H9 (cell line): Measurements from ENCODE around the gene OR10H3. TPM values are rescaled to one million over a fixed set of nuclear protein-coding genes. Genes with fewer than 3 reads are reported as not detected.

Experiments
- DNase-seq: peaks from one replicate; pipeline ENCODE4 v3.0.0-alpha.2; 2017
- H2AFZ ChIP-seq: one replicate; pipeline ENCODE4 v1.6.1; 2013; ENCODE audit warnings: mild to moderate bottlenecking, low read length, control low read depth, moderate library complexity
- H2AK5ac ChIP-seq: 2 replicates; pipeline ENCODE4 v1.6.1; 2013; ENCODE audit warnings: low read length, control low read depth, mixed read lengths; ENCODE audit not compliant: insufficient read length
- H2BK120ac ChIP-seq: one replicate; pipeline ENCODE4 v1.6.1; 2013; ENCODE audit warnings: low read depth, mild to moderate bottlenecking, low read length, control low read depth, inconsistent platforms; ENCODE audit not compliant: poor library complexity, severe bottlenecking
- H2BK12ac ChIP-seq: 2 replicates; pipeline ENCODE4 v1.6.1; 2013; ENCODE audit warnings: low read length, control low read depth, mixed read lengths, low read depth; ENCODE audit not compliant: insufficient read length
- H2BK15ac ChIP-seq: 2 replicates; pipeline ENCODE4 v1.6.1; 2013; ENCODE audit warnings: low read depth, low read length, control low read depth
- H2BK20ac ChIP-seq: one replicate; pipeline ENCODE4 v1.6.1; 2013; ENCODE audit warnings: low read depth, mild to moderate bottlenecking, low read length, control low read depth, inconsistent platforms; ENCODE audit not compliant: poor library complexity, severe bottlenecking
- H2BK5ac ChIP-seq: 2 replicates; pipeline ENCODE4 v1.6.1; 2013; ENCODE audit warnings: low read length, control low read depth, mixed read lengths; ENCODE audit not compliant: insufficient read length
- H3K14ac ChIP-seq: 2 replicates; pipeline ENCODE4 v1.6.1; 2013; ENCODE audit warnings: low read length, control low read depth; ENCODE audit not compliant: insufficient read depth
- H3K18ac ChIP-seq: 2 replicates; pipeline ENCODE4 v1.6.1; 2013; ENCODE audit warnings: low read depth, mild to moderate bottlenecking, mixed read lengths, low read length, control low read depth; ENCODE audit not compliant: insufficient read length
- H3K23ac ChIP-seq: 2 replicates; pipeline ENCODE4 v1.6.1; 2013; ENCODE audit warnings: low read length, control low read depth, mixed read lengths, low read depth; ENCODE audit not compliant: insufficient read length
- H3K23me2 ChIP-seq: 2 replicates; pipeline ENCODE4 v1.6.1; 2013; ENCODE audit warnings: low read depth, mild to moderate bottlenecking, mixed read lengths, low read length, control low read depth; ENCODE audit not compliant: insufficient read length, poor library complexity, severe bottlenecking
- H3K27ac ChIP-seq: 2 replicates; pipeline ENCODE4 v1.5.1; 2013; ENCODE audit warnings: low read length, control low read depth, mixed read lengths, low read depth; ENCODE audit not compliant: insufficient read length
- H3K27me3 ChIP-seq: 2 replicates; pipeline ENCODE4 v1.6.1; 2013; ENCODE audit warnings: low read length, control low read depth, inconsistent platforms; ENCODE audit not compliant: insufficient read depth
- H3K4ac ChIP-seq: 2 replicates; pipeline ENCODE4 v1.6.1; 2013; ENCODE audit warnings: low read depth, mild to moderate bottlenecking, control low read depth, inconsistent platforms, low read length, moderate library complexity
- H3K4me1 ChIP-seq: 2 replicates; pipeline ENCODE4 v1.6.1; 2013; ENCODE audit warnings: low read length, control low read depth, inconsistent platforms; ENCODE audit not compliant: insufficient read depth
- H3K4me2 ChIP-seq: 2 replicates; pipeline ENCODE4 v1.6.1; 2013; ENCODE audit warnings: low read length, control low read depth, mixed read lengths; ENCODE audit not compliant: insufficient read length, insufficient read depth
- H3K56ac ChIP-seq: 2 replicates; pipeline ENCODE4 v1.6.1; 2013; ENCODE audit warnings: low read depth, mild to moderate bottlenecking, mixed read lengths, low read length, control low read depth; ENCODE audit not compliant: insufficient read length
- H3K79me1 ChIP-seq: 2 replicates; pipeline ENCODE4 v1.6.1; 2013; ENCODE audit warnings: low read depth, mild to moderate bottlenecking, moderate library complexity, low read length, control low read depth, inconsistent platforms; ENCODE audit not compliant: insufficient read depth, poor library complexity, severe bottlenecking
- H3K79me2 ChIP-seq: 2 replicates; pipeline ENCODE4 v1.6.1; 2013; ENCODE audit warnings: low read length, control low read depth, inconsistent platforms; ENCODE audit not compliant: insufficient read depth
- H3K9ac ChIP-seq: 2 replicates; pipeline ENCODE4 v1.6.1; 2013; ENCODE audit warnings: low read length, control low read depth, mixed read lengths; ENCODE audit not compliant: insufficient read length; ENCODE audit errors: extremely low read depth
- H3K9me3 ChIP-seq: one replicate; pipeline ENCODE4 v1.6.1; 2013; ENCODE audit warnings: low read depth, low read length, inconsistent platforms; ENCODE audit not compliant: control insufficient read depth
- H3T11ph ChIP-seq: one replicate; pipeline ENCODE4 v1.6.1; 2013; ENCODE audit warnings: mild to moderate bottlenecking, low read length, control low read depth, inconsistent platforms
- H4K20me1 ChIP-seq: one replicate; pipeline ENCODE4 v1.6.1; 2013; ENCODE audit not compliant: control insufficient read depth, insufficient read length, insufficient read depth
- H4K5ac ChIP-seq: 2 replicates; pipeline ENCODE4 v1.6.1; 2013; ENCODE audit warnings: low read depth, mild to moderate bottlenecking, mixed read lengths, low read length, control low read depth; ENCODE audit not compliant: insufficient read length
- H4K8ac ChIP-seq: replicated peaks from 2 replicates; pipeline ENCODE4 v1.6.1; 2013; ENCODE audit warnings: low read length, control low read depth, mixed read lengths, low read depth; ENCODE audit not compliant: insufficient read length
- H4K91ac ChIP-seq: 2 replicates; pipeline ENCODE4 v1.6.1; 2013; ENCODE audit warnings: low read depth, mild to moderate bottlenecking, moderate library complexity, mixed read lengths, low read length, control low read depth; ENCODE audit not compliant: insufficient read length
- H3K27ac Mint-ChIP-seq, 3 experiments: 2 replicates in 2 of 3; 3 replicates in 1 of 3; pipeline ENCODE4 v1.8.0; 2020 to 2021; ENCODE audit warnings: mixed read lengths in 3 of 3, mild to moderate bottlenecking in 1 of 3, moderate library complexity in 1 of 3
- H3K27me3 Mint-ChIP-seq: 2 replicates; pipeline ENCODE4 v1.8.0; 2021; ENCODE audit warnings: low read depth, mild to moderate bottlenecking, moderate library complexity, mixed read lengths
- H3K36me3 Mint-ChIP-seq, 3 experiments: 2 replicates in 2 of 3; 3 replicates in 1 of 3; pipeline ENCODE4 v1.8.0; 2020 to 2021; ENCODE audit warnings: low read depth in 3 of 3, mixed read lengths in 3 of 3; ENCODE audit not compliant: insufficient read depth in 1 of 3
- H3K4me1 Mint-ChIP-seq, 2 experiments: 2 replicates each; pipeline ENCODE4 v1.8.0; 2020; ENCODE audit warnings: mixed read lengths in 2 of 2
- H3K4me3 Mint-ChIP-seq, 2 experiments: 2 replicates in 1 of 2; 3 replicates in 1 of 2; pipeline ENCODE4 v1.8.0; 2020 to 2021; ENCODE audit warnings: mild to moderate bottlenecking in 2 of 2, mixed read lengths in 2 of 2, moderate library complexity in 1 of 2
- H3K9me3 Mint-ChIP-seq, 2 experiments: 2 replicates in 1 of 2; 3 replicates in 1 of 2; pipeline ENCODE4 v1.8.0; 2020; ENCODE audit warnings: mild to moderate bottlenecking in 2 of 2, mixed read lengths in 2 of 2, moderate library complexity in 1 of 2
- CTCF ChIP-seq: fragments of 200-600 bp; sonication (generic); conservative IDR thresholded peaks from 3 replicates; pipeline ENCODE4 v1.8.0; 2021; ENCODE audit warnings: antibody characterized with exemption, mild to moderate bottlenecking
- WGBS: extraction: QIAGEN DNeasy Blood & Tissue Kit; methylation state at CpG from one replicate; pipeline ENCODE4 v1.1.7; 2013; ENCODE audit warnings: missing lambda C conversion rate, low lambda C conversion rate, mixed read lengths; ENCODE audit not compliant: insufficient read length; ENCODE audit errors: extremely low coverage; 5-methylcytosine and 5-hydroxymethylcytosine counted together
- total RNA-seq: library from RNA; stranded (reverse); gene quantifications from 2 replicates; pipeline ENCODE4 v1.2.1, GENCODE V29; 2021

OR10H3 gene
- total RNA-seq, 1 experiment from 2014 or later, result not detected

- H4K20me1 ChIP-seq, result no peaks in the 10 kb centered on the region
- DNase-seq, result no peak
- Mint-ChIP-seq H3K27ac (no peak overlapping the region), H3K36me3 (peaks cover 0 to 41% (median 5%) of the 10 kb centered on the region in 3 experiments; a peak in 6 of 7 replicates), H3K27me3 (peaks cover 1% of the 10 kb centered on the region), H3K9me3 (peaks cover 87 to 90% of the 10 kb centered on the region in 2 experiments), H3K4me1 (no peaks in the 10 kb centered on the region), H3K4me3 (no peak overlapping the region)
- H2AFZ ChIP-seq, result no peak overlapping the region
- no peak overlapping the region for H2BK5ac ChIP-seq
- no peak overlapping the region for H2BK120ac ChIP-seq
- no peak overlapping the region for H2BK12ac ChIP-seq
- H3K27ac ChIP-seq, result no peak overlapping the region
- H2AK5ac ChIP-seq, result no peak overlapping the region
- peaks cover 90% of the 10 kb centered on the region for H3K9me3 ChIP-seq
- H3K4me1 ChIP-seq, result no peaks in the 10 kb centered on the region
- no peak overlapping the region for H3K4ac ChIP-seq
- H4K91ac ChIP-seq, result no peak overlapping the region
- H3K23ac ChIP-seq, result no peak overlapping the region
- no peaks in the 10 kb centered on the region for H3K23me2 ChIP-seq
- no peak overlapping the region for H3K56ac ChIP-seq
- no CpG with 5 or more reads among the region's 1 CpG for WGBS
- H3K4me2 ChIP-seq, result no peak overlapping the region
- no peaks in the 10 kb centered on the region for H3K27me3 ChIP-seq
- H3K79me2 ChIP-seq, result no peaks in the 10 kb centered on the region
- H2BK15ac ChIP-seq, result no peak overlapping the region
- no peak overlapping the region for H3K18ac ChIP-seq
- TF ChIP-seq CTCF, result no peak
- H4K8ac ChIP-seq, result no peak overlapping the region
- H3T11ph ChIP-seq, result no peak overlapping the region
- H3K9ac ChIP-seq, result no peak overlapping the region
- no peak overlapping the region for H4K5ac ChIP-seq
- no peak overlapping the region for H2BK20ac ChIP-seq
- H3K79me1 ChIP-seq, result no peaks in the 10 kb centered on the region
- H3K14ac ChIP-seq, result no peak overlapping the region
Measured at GRCh38 chr19:15732388-15732787, 5.4 kb upstream of the OR10H3 start.
